ENCODE data around the gene PRR14. TPM values are rescaled to one million over a fixed set of nuclear protein-coding genes. Genes with fewer than 3 reads are reported as not detected.

The PRR14 gene
- total RNA-seq, 6 experiments from 2014 or later, result 26.8 to 34.6 (median 29.8) TPM

- Mint-ChIP-seq H3K4me1 (ENCODE audit: low read depth) (peaks cover 35% of the 10 kb centered on the region), H3K27ac (no peak overlapping the region), H3K4me3 (no peak overlapping the region), H3K36me3 (ENCODE audit: low read depth) (peaks cover 13% of the 10 kb centered on the region), H3K9me3 (peaks cover 20% of the 10 kb centered on the region), H3K27me3 (ENCODE audit: insufficient read depth) (peaks cover 4% of the 10 kb centered on the region)
- TF ChIP-seq CTCF (IDR thresholded peaks at IDR 0.05), result no peak
- DNase-seq, result no peak
These were observed 31.6 kb upstream of the PRR14 start for GRCh38 chr16:30619202-30619601.

GRCh38 chr16:30619638-30620037, 31.1 kb upstream of the PRR14 start:
- Mint-ChIP-seq H3K36me3 (ENCODE audit: low read depth) (peaks cover 13% of the 10 kb centered on the region), H3K27ac (no peak overlapping the region), H3K27me3 (ENCODE audit: insufficient read depth) (peaks cover 4% of the 10 kb centered on the region), H3K9me3 (peaks cover 20% of the 10 kb centered on the region), H3K4me1 (ENCODE audit: low read depth) (peaks cover 35% of the 10 kb centered on the region), H3K4me3 (no peak overlapping the region)
- DNase-seq, result no peak
- no peak for TF ChIP-seq CTCF (IDR thresholded peaks at IDR 0.05)

- no peak overlapping the region for H3K4me3 Mint-ChIP-seq
- H3K36me3 Mint-ChIP-seq (ENCODE audit: low read depth), result peaks cover 13% of the 10 kb centered on the region
- H3K27me3 Mint-ChIP-seq (ENCODE audit: insufficient read depth), result peaks cover 4% of the 10 kb centered on the region
- H3K27ac Mint-ChIP-seq, result no peak overlapping the region
- H3K9me3 Mint-ChIP-seq, result peaks cover 20% of the 10 kb centered on the region
- DNase-seq, result no peak
- peaks cover 35% of the 10 kb centered on the region for H3K4me1 Mint-ChIP-seq (ENCODE audit: low read depth)
- no peak for TF ChIP-seq CTCF (IDR thresholded peaks at IDR 0.05)
These were observed 30.6 kb upstream of the PRR14 start for GRCh38 chr16:30620169-30620568.

GRCh38 chr16:30621765-30622164, 29.0 kb upstream of the PRR14 start:
- peaks cover 35% of the 10 kb centered on the region for H3K4me1 Mint-ChIP-seq (ENCODE audit: low read depth)

GRCh38 chr16:30622455-30623032, 28.2 kb upstream of the PRR14 start:
- Mint-ChIP-seq H3K4me1 (ENCODE audit: low read depth) (peaks cover 35% of the 10 kb centered on the region), H3K4me3 (no peak overlapping the region), H3K27me3 (ENCODE audit: insufficient read depth) (peaks cover 4% of the 10 kb centered on the region), H3K36me3 (ENCODE audit: low read depth) (peaks cover 13% of the 10 kb centered on the region), H3K27ac (no peak overlapping the region), H3K9me3 (peaks cover 20% of the 10 kb centered on the region)
- DNase-seq, result no peak
- no peak for TF ChIP-seq CTCF (IDR thresholded peaks at IDR 0.05)

More at GRCh38 chr16:30621765-30622164, 29.0 kb upstream of the PRR14 start:
- Mint-ChIP-seq H3K4me3 (no peak overlapping the region), H3K36me3 (ENCODE audit: low read depth) (peaks cover 13% of the 10 kb centered on the region), H3K27me3 (ENCODE audit: insufficient read depth) (peaks cover 4% of the 10 kb centered on the region), H3K27ac (no peak overlapping the region), H3K9me3 (peaks cover 20% of the 10 kb centered on the region)
- no peak for TF ChIP-seq CTCF (IDR thresholded peaks at IDR 0.05)
- peak; percentile 69 for DNase-seq
